ENCODE results near the gene CHD3. TPM values are rescaled to one million over a fixed set of nuclear protein-coding genes. Genes with fewer than 3 reads are reported as not detected.

The CHD3 gene
- total RNA-seq, 1 donor from 2014 or later: 128 TPM

- peak; percentile 52 to 79 for DNase-seq (ENCODE audit: extremely low spot score in 2 of 2)
- H3K36me3 ChIP-seq: no peaks in the 10 kb centered on the region
- TF ChIP-seq POLR2AphosphoS5 (IDR thresholded peaks at IDR 0.05; ENCODE audit: insufficient read depth in 1 of 2, low read depth in 1 of 2) (no peak), POLR2A (IDR thresholded peaks at IDR 0.05) (no peak)
- TF ChIP-seq, protein P1, sequence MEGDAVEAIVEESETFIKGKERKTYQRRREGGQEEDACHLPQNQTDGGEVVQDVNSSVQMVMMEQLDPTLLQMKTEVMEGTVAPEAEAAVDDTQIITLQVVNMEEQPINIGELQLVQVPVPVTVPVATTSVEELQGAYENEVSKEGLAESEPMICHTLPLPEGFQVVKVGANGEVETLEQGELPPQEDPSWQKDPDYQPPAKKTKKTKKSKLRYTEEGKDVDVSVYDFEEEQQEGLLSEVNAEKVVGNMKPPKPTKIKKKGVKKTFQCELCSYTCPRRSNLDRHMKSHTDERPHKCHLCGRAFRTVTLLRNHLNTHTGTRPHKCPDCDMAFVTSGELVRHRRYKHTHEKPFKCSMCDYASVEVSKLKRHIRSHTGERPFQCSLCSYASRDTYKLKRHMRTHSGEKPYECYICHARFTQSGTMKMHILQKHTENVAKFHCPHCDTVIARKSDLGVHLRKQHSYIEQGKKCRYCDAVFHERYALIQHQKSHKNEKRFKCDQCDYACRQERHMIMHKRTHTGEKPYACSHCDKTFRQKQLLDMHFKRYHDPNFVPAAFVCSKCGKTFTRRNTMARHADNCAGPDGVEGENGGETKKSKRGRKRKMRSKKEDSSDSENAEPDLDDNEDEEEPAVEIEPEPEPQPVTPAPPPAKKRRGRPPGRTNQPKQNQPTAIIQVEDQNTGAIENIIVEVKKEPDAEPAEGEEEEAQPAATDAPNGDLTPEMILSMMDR (IDR thresholded peaks at IDR 0.05): no peak
- H3K4me3 ChIP-seq: no peak overlapping the region
- intact Hi-C loops (cut with DNase I): no loop called here
- H3K27ac ChIP-seq: no peak overlapping the region
- no peaks in the 10 kb centered on the region for H3K27me3 ChIP-seq
- peaks cover 16% of the 10 kb centered on the region for H3K4me1 ChIP-seq
- no peaks in the 10 kb centered on the region for H3K9me3 ChIP-seq
Measured at GRCh38 chr17:7867881-7868329, 20.7 kb upstream of the CHD3 start.

GRCh38 chr17:7873051-7873450, 15.5 kb upstream of the CHD3 start:
- no peaks in the 10 kb centered on the region for H3K27me3 ChIP-seq
- no peaks in the 10 kb centered on the region for H3K36me3 ChIP-seq
- H3K4me3 ChIP-seq: no peak overlapping the region
- H3K9me3 ChIP-seq: no peaks in the 10 kb centered on the region
- no peak overlapping the region for H3K27ac ChIP-seq
- TF ChIP-seq POLR2AphosphoS5 (IDR thresholded peaks at IDR 0.05; ENCODE audit: insufficient read depth in 1 of 2, low read depth in 1 of 2) (no peak), POLR2A (IDR thresholded peaks at IDR 0.05) (no peak)
- no peak for DNase-seq (ENCODE audit: extremely low spot score in 2 of 2)
- intact Hi-C loops (cut with DNase I): no loop called here
- peaks cover 5% of the 10 kb centered on the region for H3K4me1 ChIP-seq

DNA sequence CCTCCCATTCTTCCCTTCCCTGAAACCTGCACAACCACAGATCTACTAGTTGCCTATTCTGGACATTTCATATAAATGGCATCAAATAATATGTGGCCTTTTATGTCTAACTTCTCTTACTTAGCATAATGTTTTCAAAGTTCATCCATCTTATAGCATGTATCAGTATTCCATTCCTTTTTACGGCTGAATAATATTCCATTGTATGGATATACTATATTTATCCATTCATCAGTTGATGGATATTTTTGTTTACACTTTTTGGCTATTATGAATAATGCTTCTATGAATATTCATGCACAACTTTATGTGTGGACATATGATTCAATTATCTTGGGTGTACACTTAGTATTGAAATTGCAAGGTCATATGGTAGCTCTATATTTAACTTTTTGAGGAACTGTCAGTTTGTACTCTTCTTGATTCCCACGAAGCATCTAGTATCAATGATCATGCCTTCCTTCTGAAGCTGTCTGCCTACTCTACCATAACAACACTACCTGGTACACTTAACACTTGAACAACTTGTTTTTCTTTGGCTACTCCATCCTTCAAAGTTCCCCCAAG, 12.7 kb upstream of the CHD3 start:
- peaks cover 0 to 6% of the 10 kb centered on the region in 2 donors for H3K36me3 ChIP-seq

GRCh38 chr17:7878234-7878633, 10.4 kb upstream of the CHD3 start:
- Histone ChIP-seq H3K36me3 (peaks cover 0 to 9% of the 10 kb centered on the region in 2 donors), H3K4me1 (peaks cover 29% of the 10 kb centered on the region), H3K27me3 (no peaks in the 10 kb centered on the region), H3K27ac (no peak overlapping the region), H3K4me3 (no peak overlapping the region), H3K9me3 (no peaks in the 10 kb centered on the region)
- intact Hi-C loops (cut with DNase I): no loop called here
- TF ChIP-seq, protein P1 (IDR thresholded peaks at IDR 0.05): no peak
- TF ChIP-seq POLR2AphosphoS5 (IDR thresholded peaks at IDR 0.05; ENCODE audit: insufficient read depth in 1 of 2, low read depth in 1 of 2) (no peak), POLR2A (IDR thresholded peaks at IDR 0.05) (no peak)
- DNase-seq (ENCODE audit: extremely low spot score in 2 of 2): peak in 1 of 2 donors; percentile 6

More for the DNA sequence above, 12.7 kb upstream of the CHD3 start:
- no peak for DNase-seq (ENCODE audit: extremely low spot score in 2 of 2)
- TF ChIP-seq POLR2A (IDR thresholded peaks at IDR 0.05) (no peak), POLR2AphosphoS5 (IDR thresholded peaks at IDR 0.05; ENCODE audit: insufficient read depth in 1 of 2, low read depth in 1 of 2) (no peak)
- TF ChIP-seq, protein P1 (IDR thresholded peaks at IDR 0.05): no peak
- Histone ChIP-seq H3K27ac (no peak overlapping the region), H3K4me3 (no peak overlapping the region), H3K27me3 (no peaks in the 10 kb centered on the region), H3K4me1 (peaks cover 5% of the 10 kb centered on the region), H3K9me3 (no peaks in the 10 kb centered on the region)
- intact Hi-C loops (cut with DNase I): no loop called here

- peaks cover 29% of the 10 kb centered on the region for H3K4me1 ChIP-seq
- DNase-seq (ENCODE audit: extremely low spot score in 2 of 2): no peak
Measured at GRCh38 chr17:7880076-7880868, 8.3 kb upstream of the CHD3 start.

More at GRCh38 chr17:7880076-7880868, 8.3 kb upstream of the CHD3 start:
- Histone ChIP-seq H3K27ac (no peak overlapping the region), H3K9me3 (no peaks in the 10 kb centered on the region), H3K27me3 (no peaks in the 10 kb centered on the region), H3K4me3 (no peak overlapping the region), H3K36me3 (peaks cover 0 to 9% of the 10 kb centered on the region in 2 donors)
- TF ChIP-seq POLR2AphosphoS5 (IDR thresholded peaks at IDR 0.05; ENCODE audit: insufficient read depth in 1 of 2, low read depth in 1 of 2) (no peak), POLR2A (IDR thresholded peaks at IDR 0.05) (no peak)
- TF ChIP-seq, protein P1 (IDR thresholded peaks at IDR 0.05): no peak
- intact Hi-C loops (cut with DNase I): no loop called here

Data from vagina (tissue), 2 donors.